Myocyte (in vitro differentiated cells): Measurements from ENCODE around the gene TEC. TPM values are rescaled to one million over a fixed set of nuclear protein-coding genes. Genes with fewer than 3 reads are reported as not detected.
A peak's percentile ranks its signal among the peaks of the same experiment; 100 is the strongest.

ENCODE experiments used
- DNase-seq: peaks from one replicate; pipeline ENCODE4 v3.0.0-alpha.2; 2012; ENCODE audit warnings: low read depth
- total RNA-seq: library from RNA; depleted of rRNA; stranded (reverse); fragments of >200 nt; gene quantifications from 2 replicates; pipeline ENCODE4 v1.2.3, GENCODE V29; 2014

TEC gene
- total RNA-seq, 1 donor from 2014 or later = 3.0 TPM

GRCh38 chr4:48127231-48127630, 142.4 kb downstream of the TEC start:
- no peak for DNase-seq

- DNase-seq = no peak
Observed at GRCh38 chr4:48126621-48127020, 143.0 kb downstream of the TEC start.

DNA sequence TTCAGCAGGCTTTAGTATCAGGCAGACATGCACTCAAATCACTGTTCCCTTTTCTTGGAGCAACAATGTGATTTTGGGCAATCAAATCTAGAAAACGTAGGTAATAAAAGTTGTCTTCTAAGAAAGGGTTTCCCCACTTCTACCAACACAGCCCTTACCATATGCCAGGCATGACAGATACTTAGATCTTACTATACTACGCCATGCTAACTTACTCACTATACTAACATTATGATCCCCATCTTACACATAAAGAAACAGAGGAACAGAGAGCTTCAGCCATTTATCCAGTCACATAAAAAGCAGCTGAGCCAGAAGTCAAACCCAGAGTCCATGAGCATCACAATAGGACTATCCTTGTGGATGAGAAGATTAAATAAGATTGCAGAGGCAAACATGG, 144.8 kb downstream of the TEC start:
- DNase-seq = no peak

- no peak for DNase-seq
Observed at GRCh38 chr4:48122756-48123155, 146.9 kb downstream of the TEC start.

DNA sequence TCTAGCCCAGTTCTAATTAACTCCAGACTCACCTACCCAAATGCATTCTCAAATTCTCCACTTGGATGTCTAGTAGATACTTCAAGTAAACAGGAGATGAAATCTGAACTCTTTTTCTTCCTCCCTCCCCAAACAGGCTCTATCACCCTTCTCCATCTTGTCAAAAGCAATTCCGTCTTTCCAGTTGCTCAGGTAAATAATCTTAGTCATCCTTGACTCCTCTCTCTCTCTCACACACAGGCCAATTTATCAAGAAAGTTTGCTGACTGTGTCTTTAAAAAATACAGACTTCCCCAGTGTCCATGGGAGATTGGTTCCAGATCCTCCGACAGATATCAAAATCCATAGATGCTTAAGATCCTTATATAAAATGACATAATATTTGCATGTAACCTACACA, 148.5 kb downstream of the TEC start:
- no peak for DNase-seq

- no peak for DNase-seq
Observed at GRCh38 chr4:48120132-48120531, 149.5 kb downstream of the TEC start.

- DNase-seq = no peak
Observed at GRCh38 chr4:48119646-48120045, 150.0 kb downstream of the TEC start.

GRCh38 chr4:48118081-48118480, 151.6 kb downstream of the TEC start:
- DNase-seq = no peak

DNA sequence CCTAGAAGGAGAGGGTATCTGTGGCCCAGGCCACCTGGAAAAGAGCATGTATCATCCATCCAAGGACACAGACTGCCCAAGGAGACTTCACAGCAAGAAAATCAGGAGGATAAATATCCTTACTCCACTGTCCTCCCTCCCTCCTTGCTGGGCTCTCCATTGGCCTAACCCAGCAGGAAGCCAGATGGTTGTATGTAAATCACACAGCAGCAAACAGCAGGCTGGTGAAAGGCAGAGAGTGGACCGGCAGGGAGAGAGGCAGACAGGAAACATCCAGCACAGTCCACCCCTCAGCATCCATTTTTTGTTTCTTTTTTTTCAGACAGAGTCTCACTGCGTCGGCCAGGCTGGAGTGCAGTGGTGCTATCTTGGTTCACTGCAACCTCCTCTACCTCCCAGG, 153.1 kb downstream of the TEC start:
- DNase-seq = no peak

DNA sequence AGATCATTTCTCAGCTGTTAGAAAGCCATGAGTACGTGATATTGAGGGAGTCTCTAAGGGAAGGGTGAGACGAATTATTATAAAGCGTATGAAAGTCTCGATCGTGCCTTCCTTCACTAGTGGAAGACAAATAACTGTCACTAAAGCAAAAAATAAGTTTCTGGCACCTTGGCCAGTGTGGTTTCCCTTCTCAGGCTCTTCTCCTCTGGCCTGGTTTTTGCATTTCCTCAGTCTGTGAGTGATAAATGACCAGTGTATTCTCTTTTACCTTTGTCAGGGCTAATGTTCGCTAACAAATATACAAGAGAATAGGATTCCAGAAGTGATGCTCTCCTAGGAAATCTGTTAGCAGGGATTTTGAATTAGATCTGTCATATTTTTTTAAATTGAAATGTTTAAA, 155.2 kb downstream of the TEC start:
- no peak for DNase-seq

GRCh38 chr4:48112017-48112667, 157.5 kb downstream of the TEC start:
- peak; percentile 24 for DNase-seq

DNA sequence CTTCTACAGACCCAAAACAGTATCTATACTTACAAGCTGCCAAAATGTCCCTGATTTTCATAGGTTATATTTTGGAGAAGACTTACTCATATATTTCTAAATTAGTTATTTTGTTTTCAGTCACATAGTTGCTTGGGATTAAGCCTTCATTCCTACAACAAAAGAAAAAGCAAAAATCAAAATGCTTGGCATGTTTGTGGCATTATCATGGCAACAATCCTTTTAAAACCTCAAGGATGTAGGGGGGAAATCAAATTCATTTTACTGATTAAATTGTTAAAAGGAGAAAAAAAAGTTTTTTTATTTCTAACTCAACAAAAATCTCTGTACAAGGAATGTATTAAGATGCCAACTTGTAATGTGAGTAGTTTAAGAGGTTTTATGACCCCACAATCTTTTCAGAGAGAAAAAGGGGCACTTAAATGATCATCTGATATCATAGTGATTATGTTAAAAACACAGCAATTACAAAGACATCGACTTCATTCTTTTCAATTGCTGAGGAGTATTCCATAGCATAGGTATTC, 159.1 kb downstream of the TEC start:
- DNase-seq = peak; percentile 34

DNA sequence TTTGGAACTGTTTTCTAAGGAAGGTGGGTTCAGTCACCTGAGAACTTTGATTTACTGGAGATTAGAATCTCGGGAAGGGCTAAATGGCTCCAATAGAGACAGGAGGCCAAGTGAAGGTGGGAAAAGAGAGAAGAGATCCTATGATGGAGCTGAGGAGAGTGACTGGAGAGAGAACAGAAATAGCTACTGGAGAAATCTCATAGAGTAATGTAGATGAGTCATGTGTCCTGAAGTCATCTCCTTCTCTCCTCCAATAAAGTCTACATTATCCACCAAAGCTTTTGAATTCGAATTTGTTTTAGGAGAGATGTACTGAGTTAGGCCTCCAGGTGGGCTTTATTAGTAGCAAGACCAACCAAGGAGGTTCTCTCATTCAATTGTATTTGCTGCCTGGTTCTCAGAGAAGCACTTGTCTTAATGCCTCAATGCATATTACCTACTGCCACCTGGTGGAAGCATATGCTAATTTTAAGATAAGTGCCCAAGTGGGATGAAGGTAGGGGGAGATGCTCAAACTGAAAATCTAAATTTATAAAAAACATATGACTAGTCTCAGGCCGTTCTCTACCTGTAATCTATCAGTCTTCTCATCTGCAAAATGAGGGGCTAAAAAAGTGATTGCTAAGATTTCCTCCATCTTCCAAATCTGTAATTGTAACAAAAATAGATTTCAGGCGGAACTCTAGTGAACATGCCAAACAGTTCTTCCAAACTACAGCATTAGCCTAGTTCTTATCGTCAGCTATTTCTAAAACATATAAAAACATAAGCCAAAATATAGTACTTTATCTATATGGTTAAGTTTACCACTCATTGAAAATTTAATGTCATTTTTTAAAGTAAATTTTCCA, 160.0 kb downstream of the TEC start:
- peak; percentile 46 for DNase-seq

GRCh38 chr4:48108309-48109073, 161.1 kb downstream of the TEC start:
- no peak for DNase-seq

DNA sequence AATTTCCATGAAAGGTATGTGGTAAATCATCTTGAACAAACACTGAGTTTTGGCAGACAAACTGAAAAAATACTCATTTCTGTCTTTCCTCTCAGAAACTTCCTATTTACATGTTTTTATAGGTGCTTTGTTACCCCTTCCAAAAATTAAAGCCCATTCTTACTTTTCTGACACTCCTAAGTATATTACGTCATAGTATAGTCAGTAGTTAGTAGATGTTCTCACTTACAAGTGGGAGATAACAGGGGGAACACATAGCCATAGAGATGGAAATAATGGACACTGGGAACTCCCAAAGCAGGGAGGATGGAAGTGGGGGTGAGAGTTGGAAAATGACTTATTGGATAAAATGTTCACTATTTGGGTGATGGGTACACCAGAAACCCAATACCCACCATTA, 164.4 kb downstream of the TEC start:
- DNase-seq = no peak

DNA sequence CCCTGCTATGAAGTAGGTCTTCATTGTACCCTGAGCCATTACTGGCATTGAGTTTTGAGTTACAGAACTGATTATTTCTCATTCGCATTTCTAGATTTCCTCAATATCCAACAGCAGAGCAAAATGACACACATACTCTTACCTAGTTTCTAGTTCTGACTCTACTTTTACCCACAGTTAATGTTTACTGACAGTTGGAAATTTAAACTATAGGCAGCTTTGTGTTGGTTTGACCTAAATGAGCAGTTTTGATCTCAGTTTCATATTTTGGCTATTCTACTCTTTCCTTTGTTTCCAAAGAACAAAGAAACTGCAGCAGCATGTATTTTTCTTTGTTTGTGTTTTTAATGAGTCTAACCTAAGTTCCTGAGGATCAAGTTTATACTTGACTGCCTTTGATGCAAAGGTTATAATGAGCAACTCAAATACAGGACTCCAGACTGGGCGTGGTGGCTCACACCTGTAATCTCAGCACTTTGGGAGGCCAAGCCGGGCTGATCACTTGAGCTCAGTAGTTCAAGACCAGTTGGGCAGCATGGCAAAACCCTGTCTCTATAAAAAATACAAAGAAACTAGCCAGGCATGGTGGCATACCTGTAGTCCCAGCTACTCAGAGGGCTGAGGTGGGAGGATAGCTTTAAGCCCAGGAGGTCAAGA, 166.0 kb downstream of the TEC start:
- no peak for DNase-seq

DNA sequence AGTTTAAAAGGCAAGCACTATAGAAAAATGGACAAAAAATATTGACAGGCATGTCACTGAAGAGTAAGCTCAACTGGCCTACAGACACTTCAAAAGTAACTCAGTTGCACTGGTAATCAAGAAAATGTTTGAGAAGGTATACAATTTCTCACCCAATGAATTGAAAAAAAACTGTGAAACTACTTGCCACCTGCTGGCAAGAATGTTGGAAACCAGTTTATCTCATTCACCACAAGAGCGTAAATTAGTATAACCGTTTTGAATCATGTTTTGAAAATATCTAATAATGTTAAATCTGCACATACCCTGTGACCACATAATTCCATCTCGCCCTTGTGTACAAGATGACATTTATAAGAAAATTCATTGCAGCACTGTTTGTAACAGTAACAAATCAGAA, 167.3 kb downstream of the TEC start:
- DNase-seq = no peak

DNA sequence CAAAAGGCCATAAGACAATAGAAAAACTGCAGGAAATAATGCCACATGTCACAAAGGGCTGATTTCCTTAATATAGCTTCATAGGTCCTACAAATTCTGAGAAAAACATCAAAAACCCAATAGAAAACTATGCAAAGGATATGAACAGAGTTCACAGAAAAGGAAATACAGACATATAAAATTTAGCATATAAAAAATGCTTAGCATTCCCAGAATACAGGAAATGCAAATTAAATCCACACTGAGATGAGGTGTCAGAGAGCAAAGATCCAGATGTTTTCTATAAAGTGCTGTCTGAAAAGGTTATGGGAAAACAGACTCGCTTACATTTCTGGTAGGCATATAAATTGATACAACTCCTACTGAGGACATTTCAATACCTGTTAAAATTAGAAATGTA, 169.4 kb downstream of the TEC start:
- DNase-seq = no peak

DNA sequence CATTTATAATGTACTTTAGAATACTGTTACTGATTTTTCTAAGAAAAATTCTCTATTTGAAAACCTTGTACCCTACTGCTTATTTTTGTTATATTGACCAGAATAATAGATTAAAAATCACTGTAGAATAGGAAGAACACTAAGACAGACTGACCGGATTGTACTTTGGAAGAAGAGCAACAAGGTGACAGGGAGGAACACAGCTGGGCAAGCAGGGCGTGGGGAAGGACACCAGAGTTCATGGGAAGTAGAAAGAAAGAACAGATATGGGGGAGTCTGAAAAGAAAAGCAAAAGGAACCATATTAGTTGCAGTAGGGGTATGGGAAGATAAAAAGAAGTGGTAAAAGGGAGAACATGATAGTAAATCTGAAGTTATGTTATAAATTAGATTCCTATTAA, 174.2 kb downstream of the TEC start:
- DNase-seq = no peak

- DNase-seq = peak; percentile 34
Observed at GRCh38 chr4:48093991-48094416, 175.6 kb downstream of the TEC start.

GRCh38 chr4:48090621-48091020, 179.0 kb downstream of the TEC start:
- no peak for DNase-seq
